ENCODE measurements around the gene CTSL.

The CTSL gene

GRCh38 chr9:87776481-87777379 lies 50.8 kb downstream of the CTSL start:
- Histone ChIP-seq H3K4me2 (ENCODE audit: low read length) (no peak overlapping the region), H4K20me1 (ENCODE audit: insufficient read depth, low read length) (no peaks in the 10 kb centered on the region), H3K79me2 (ENCODE audit: insufficient read depth, low read length) (no peaks in the 10 kb centered on the region), H3K4me1 (ENCODE audit: insufficient read depth, low read length, severe bottlenecking) (no peaks in the 10 kb centered on the region), H2AFZ (ENCODE audit: low read length) (no peak overlapping the region), H3K36me3 (ENCODE audit: insufficient read depth, low read length) (no peaks in the 10 kb centered on the region), H3F3A (ENCODE audit: insufficient read depth, low read length) (no peaks in the 10 kb centered on the region), H3K9me3 (ENCODE audit: low read length) (no peaks in the 10 kb centered on the region), H3K4me3 (ENCODE audit: low read depth, low read length, poor library complexity, severe bottlenecking) (no peak overlapping the region), H3K27ac (ENCODE audit: low read depth, low read length, poor library complexity, severe bottlenecking) (no peak overlapping the region), H3K9ac (ENCODE audit: low read length) (no peak overlapping the region), H3K27me3 (ENCODE audit: insufficient read depth, low read length) (no peaks in the 10 kb centered on the region), H3K9me2 (ENCODE audit: low read depth, low read length) (no peaks in the 10 kb centered on the region)
- TF ChIP-seq EZH2 (IDR thresholded peaks at IDR 0.05; ENCODE audit: borderline replicate concordance, low read length) = no peak
- TF ChIP-seq CTCF (IDR thresholded peaks at IDR 0.05; ENCODE audit: low read length) = no peak

GRCh38 chr9:87778996-87779395 lies 53.1 kb downstream of the CTSL start:
- no peak overlapping the region for H3K9ac ChIP-seq (ENCODE audit: low read length)
- TF ChIP-seq EZH2 (IDR thresholded peaks at IDR 0.05; ENCODE audit: borderline replicate concordance, low read length) (no peak), CTCF (IDR thresholded peaks at IDR 0.05; ENCODE audit: low read length) (no peak)
- H3K4me3 ChIP-seq (ENCODE audit: low read depth, low read length, poor library complexity, severe bottlenecking) = no peak overlapping the region
- H3K27me3 ChIP-seq (ENCODE audit: insufficient read depth, low read length) = no peaks in the 10 kb centered on the region
- no peaks in the 10 kb centered on the region for H3K9me2 ChIP-seq (ENCODE audit: low read depth, low read length)
- no peaks in the 10 kb centered on the region for H3K9me3 ChIP-seq (ENCODE audit: low read length)
- H3K4me2 ChIP-seq (ENCODE audit: low read length) = no peak overlapping the region
- H2AFZ ChIP-seq (ENCODE audit: low read length) = no peak overlapping the region
- no peaks in the 10 kb centered on the region for H3K79me2 ChIP-seq (ENCODE audit: insufficient read depth, low read length)
- no peaks in the 10 kb centered on the region for H3F3A ChIP-seq (ENCODE audit: insufficient read depth, low read length)
- H3K36me3 ChIP-seq (ENCODE audit: insufficient read depth, low read length) = no peaks in the 10 kb centered on the region
- H3K27ac ChIP-seq (ENCODE audit: low read depth, low read length, poor library complexity, severe bottlenecking) = no peak overlapping the region
- H3K4me1 ChIP-seq (ENCODE audit: insufficient read depth, low read length, severe bottlenecking) = no peaks in the 10 kb centered on the region
- no peaks in the 10 kb centered on the region for H4K20me1 ChIP-seq (ENCODE audit: insufficient read depth, low read length)

All from OCI-LY1 (cell line).